ENCODE data around the gene GIPC1. TPM values are rescaled to one million over a fixed set of nuclear protein-coding genes. Genes with fewer than 3 reads are reported as not detected.

Gene GIPC1
- polyA plus RNA-seq, 1 donor from 2014 or later, result 10.1 TPM

DNA sequence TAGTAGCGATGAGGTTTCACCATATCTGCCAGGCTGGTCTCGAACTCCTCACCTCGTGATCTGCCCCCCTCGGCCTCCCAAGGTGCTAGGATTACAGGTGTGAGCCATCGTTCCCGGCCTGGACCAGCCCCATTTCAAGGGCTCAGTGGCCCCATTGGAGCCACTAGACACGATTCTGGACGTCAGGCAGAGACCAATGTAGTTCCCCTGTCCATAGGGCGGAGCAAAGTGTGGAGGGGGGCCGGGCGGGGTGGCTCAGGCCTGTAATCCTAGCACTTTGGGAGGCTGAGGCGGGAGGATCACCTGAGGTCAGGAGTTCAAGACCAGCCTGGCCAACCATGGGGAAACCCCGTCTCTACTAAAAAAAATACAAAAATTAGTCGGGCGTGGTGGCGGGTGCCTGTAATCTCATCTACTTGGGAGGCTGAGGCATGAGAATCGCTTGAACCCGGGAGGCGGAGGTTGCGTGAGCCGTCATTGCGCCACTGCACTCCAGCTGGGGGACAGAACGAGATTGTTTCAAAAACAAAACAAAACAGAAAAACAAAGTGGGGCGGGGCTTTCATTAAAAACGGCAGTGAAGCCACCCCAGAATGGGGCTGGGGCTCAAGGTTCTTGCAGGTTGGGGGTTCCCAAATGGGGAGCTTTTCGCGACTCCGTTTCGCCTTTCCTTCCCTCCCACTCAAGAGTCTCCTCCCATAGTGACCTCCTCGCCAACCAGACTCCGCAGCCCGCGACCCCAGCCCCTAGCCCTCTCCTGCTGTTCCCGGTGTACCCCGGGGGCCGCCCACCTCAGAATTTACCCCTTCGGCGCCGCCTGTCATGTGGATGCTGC, 32.7 kb upstream of the GIPC1 start:
- Mint-ChIP-seq H3K27ac (peak overlapping the region; percentile 82 to 99 (median 98)), H3K4me1 (peaks cover 5 to 20% (median 14%) of the 10 kb centered on the region in 3 donors)

DNA sequence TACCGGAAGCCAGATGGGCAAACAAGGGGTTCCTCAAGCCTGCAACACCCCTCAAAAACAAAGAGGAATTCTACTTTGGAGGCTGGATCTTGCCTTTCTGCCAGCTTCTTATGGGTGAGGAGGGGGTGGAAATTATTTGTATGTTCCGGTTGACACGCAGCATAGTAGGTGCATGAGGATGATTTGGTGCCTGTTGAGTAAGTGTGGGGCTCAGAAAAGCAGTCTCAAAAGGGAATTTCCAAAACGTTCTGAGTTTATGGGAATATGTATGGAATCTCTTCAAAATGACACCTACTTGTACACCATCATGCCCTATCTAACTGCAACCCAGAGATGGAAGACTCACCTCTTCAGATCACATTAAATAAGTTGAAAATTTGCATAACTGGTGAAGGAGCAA, 30.5 kb upstream of the GIPC1 start:
- Mint-ChIP-seq H3K4me1 (peaks cover 20 to 30% (median 23%) of the 10 kb centered on the region in 3 donors), H3K27ac (peak overlapping the region in 2 of 3 donors; percentile 48 to 57), H3K27me3 (no peaks in the 10 kb centered on the region), H3K9me3 (no peaks in the 10 kb centered on the region), H3K36me3 (no peaks in the 10 kb centered on the region), H3K4me3 (peak overlapping the region in 2 of 4 donors; percentile 12 to 69)

More for the DNA sequence above, 32.7 kb upstream of the GIPC1 start:
- Mint-ChIP-seq H3K27me3 (no peaks in the 10 kb centered on the region), H3K36me3 (peaks cover 2% of the 10 kb centered on the region), H3K9me3 (no peaks in the 10 kb centered on the region), H3K4me3 (peak overlapping the region; percentile 93 to 99 (median 97))

DNA sequence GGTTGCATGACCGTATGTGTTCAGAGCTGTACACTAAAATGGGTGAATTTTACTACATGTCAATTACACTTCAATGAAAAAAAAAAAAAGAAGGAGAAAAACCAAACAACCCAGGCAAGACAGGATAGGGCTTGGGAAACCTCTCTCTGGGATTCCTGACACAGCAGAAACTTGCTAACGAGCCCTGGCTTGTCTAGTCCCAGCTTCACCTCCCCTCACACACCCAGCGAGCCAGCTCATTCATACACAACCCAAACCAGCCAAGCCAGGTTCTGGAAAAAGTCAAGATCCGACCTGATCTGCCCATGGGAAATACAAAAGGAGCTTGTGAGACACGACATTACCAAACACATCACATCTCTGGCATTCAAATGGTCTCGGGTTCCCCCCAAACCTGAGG, 29.8 kb upstream of the GIPC1 start:
- Mint-ChIP-seq H3K9me3 (no peaks in the 10 kb centered on the region), H3K4me3 (peak overlapping the region in 1 of 4 donors; percentile 69), H3K4me1 (peaks cover 18 to 28% (median 20%) of the 10 kb centered on the region in 3 donors), H3K27me3 (no peaks in the 10 kb centered on the region), H3K27ac (no peak overlapping the region), H3K36me3 (no peaks in the 10 kb centered on the region)

DNA sequence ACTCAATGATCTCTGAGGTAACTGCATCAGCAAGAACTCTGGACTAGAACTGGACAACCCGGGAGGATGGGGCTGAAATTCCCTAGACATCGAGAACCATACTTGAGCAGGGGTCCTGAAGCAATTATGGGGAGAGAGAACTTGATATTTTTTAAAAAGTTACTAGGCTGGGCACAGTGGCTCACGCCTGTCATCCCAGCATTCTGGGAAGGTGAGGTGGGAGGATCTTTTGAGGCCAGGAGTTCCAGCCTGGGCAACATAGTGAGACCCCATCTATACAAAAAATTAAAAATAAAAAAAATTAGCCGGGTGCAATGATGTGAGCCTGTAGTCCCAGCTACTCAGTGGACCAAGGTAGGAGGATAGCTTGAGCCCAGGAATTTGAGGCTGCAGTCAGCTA, 24.6 kb upstream of the GIPC1 start:
- H3K4me1 Mint-ChIP-seq, result peaks cover 30 to 39% (median 30%) of the 10 kb centered on the region in 3 donors
- H3K27ac Mint-ChIP-seq, result no peak overlapping the region
- peaks cover 2% of the 10 kb centered on the region for H3K36me3 Mint-ChIP-seq
- H3K4me3 Mint-ChIP-seq, result peak overlapping the region in 1 of 4 donors; percentile 18
- H3K9me3 Mint-ChIP-seq, result no peaks in the 10 kb centered on the region
- H3K27me3 Mint-ChIP-seq, result no peaks in the 10 kb centered on the region

DNA sequence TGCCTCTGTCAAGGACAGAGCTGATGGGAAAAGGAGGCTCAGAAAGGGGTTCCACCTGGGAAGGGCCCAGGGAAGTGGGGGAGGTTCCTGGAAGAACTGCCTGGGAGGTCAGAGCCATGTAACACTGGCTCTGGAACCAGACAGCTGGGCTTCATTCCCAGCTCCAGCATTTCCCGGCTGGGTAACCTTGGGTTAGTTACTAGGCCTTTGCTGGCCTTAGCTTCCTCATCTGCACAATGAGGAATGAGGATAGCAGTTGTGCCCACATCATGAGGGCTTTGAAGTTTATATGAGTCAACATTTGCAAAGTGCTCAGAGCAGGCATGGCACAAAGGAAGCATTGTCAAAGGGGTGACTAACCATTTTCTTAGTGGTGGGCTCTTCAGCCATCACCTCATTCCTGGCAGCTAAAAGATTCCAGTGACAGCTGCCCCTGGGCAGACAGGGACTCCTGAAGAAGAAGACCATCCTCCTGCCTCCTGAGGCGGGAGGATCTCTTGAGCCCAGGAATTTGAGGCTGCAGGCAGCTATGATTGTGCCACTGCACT, 24.0 kb upstream of the GIPC1 start:
- peak overlapping the region in 2 of 3 donors; percentile 39 to 99 for H3K27ac Mint-ChIP-seq
- peaks cover 2% of the 10 kb centered on the region for H3K36me3 Mint-ChIP-seq
- no peaks in the 10 kb centered on the region for H3K9me3 Mint-ChIP-seq
- peak overlapping the region in 3 of 4 donors; percentile 50 to 98 (median 56) for H3K4me3 Mint-ChIP-seq
- no peaks in the 10 kb centered on the region for H3K27me3 Mint-ChIP-seq
- H3K4me1 Mint-ChIP-seq, result peaks cover 31 to 42% (median 36%) of the 10 kb centered on the region in 3 donors

DNA sequence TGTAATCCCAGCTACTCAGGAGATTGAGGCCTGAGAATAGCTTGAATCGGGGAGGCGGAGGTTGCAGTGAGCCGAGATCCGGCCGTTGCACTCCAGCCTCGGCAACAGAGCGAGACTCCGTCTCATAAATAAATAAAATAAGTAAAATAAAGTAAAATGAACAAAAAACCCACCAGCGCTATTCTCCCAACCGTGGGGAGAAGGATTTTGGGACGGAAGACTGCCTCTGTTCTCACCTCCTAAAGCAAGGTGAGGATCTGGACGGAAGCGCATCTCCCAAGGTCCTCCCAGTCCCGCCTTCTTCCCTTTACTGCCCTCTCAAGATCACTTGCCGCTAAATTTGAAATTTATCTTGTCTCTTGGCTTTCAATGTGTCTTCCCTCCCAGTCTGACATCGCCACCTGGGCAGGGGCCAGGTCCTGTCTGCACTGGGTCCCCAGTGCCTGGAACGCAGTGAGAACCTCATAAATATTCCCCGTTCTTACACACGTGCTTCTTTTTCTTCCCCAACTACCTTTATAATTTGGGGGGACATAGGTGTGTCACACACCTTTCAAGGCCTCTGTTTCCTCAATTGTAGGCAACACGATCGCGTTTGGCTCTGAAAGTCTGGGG, 23.4 kb upstream of the GIPC1 start:
- Mint-ChIP-seq H3K9me3 (no peaks in the 10 kb centered on the region), H3K27me3 (no peaks in the 10 kb centered on the region), H3K36me3 (peaks cover 2% of the 10 kb centered on the region), H3K27ac (peak overlapping the region; percentile 95 to 99 (median 97)), H3K4me1 (peaks cover 35 to 48% (median 41%) of the 10 kb centered on the region in 3 donors), H3K4me3 (peak overlapping the region; percentile 57 to 98 (median 80))

DNA sequence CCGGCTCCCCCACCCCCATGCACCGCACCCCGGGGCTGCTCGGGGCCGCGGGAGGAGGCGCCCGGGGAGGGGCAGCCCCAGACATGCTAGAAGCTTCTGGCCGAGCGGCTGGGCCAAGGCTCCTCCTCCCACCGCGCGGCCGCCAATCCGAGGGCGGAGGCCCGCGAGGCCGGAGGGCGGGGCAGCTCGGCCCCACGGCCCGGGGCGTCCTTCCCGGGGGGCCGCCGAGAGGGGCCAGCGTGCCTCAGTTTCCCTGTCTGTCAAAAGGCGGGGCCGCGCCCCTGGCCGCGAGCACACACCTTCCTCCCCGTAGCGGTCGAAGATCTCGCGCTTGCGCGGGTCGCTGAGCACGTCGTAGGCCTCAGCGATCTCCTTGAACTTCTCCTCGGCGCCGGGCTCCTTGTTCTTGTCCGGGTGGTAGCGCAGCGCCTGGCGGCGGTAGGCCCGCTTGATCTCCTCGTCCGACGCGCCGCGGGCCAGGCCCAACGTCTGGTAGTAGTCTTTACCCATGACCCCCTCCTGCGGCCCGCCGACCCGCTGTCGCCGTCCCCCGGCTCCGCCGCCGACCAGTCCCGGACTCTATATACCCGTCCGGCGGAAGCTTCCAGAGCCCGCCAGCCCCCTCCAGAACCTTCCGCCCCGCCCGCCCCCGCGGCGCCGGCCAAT, 22.0 kb upstream of the GIPC1 start, which contains the start of gene DNAJB1:
TSS of gene DNAJB1 (minus strand) at position 558 of the 666 bp plus-strand sequence. CDS start at position 510, 48 bp downstream.
- peaks cover 27 to 44% (median 39%) of the 10 kb centered on the region in 3 donors for H3K4me1 Mint-ChIP-seq
- H3K9me3 Mint-ChIP-seq, result no peaks in the 10 kb centered on the region
- H3K4me3 Mint-ChIP-seq, result peak within 1 kb of the TSS; percentile 93 to 98 (median 94)
- peaks cover 2% of the 10 kb centered on the region for H3K36me3 Mint-ChIP-seq
- H3K27me3 Mint-ChIP-seq, result no peaks in the 10 kb centered on the region
- H3K27ac Mint-ChIP-seq, result peak within 1 kb of the TSS; percentile 95 to 99 (median 97)

DNA sequence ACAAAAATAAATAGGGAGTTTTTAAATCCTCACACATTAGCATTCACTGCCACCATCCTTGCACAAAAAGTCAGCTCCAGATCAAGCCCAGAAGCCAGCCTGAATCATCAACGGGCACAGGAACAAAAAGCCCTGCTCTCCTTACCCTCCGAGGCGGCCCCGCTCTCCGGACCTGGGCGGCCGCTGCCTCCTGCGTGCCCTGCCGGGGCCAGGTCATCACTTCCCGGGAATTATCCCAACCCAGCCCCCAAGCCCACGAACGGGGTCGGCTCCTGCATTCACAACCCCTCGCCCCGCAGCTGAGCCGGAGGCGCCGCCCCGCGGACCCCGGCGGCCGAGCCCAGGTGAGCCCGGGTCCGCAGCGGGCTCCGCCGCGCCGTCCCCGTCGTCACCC, 21.5 kb upstream of the GIPC1 start:
- no peaks in the 10 kb centered on the region for H3K9me3 Mint-ChIP-seq
- peaks cover 2% of the 10 kb centered on the region for H3K36me3 Mint-ChIP-seq
- H3K4me1 Mint-ChIP-seq, result peaks cover 23 to 39% (median 34%) of the 10 kb centered on the region in 3 donors
- H3K27me3 Mint-ChIP-seq, result no peaks in the 10 kb centered on the region
- H3K27ac Mint-ChIP-seq, result peak overlapping the region in 2 of 3 donors; percentile 86 to 99
- peak overlapping the region; percentile 93 to 98 (median 94) for H3K4me3 Mint-ChIP-seq

DNA sequence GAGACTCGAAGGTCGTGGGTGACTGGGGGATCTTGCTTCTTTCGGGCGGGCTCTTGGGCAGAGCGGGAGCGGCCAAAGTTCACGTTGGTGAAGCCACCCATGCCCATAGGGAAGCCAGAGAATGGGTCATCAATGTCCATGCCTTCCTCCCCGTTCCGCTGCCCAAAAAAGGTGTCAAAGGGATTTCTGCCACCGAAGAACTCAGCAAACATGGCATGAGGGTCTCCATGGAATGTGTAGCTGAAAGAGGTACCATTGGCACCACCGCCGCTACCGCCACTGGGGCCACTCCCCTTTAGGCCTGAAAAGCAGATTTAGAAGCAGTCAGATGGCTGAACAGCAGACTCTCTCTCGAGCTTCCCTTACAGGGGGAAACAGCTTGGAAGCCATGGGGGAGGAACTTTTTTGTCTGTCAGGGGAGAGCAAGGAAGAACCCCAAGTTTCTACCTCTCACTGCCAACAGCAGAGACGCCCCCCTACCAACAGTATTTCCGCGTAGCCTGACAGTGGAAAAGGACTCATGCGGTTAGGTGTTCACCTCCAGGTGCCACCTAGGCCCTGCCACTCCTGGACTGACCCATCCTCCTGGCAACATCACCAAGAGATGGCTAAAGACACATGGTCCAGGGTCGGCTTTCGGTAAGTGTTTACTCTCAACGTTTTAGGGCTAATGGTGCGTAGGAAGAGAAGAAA, 21.0 kb upstream of the GIPC1 start:
- peaks cover 23 to 34% (median 29%) of the 10 kb centered on the region in 3 donors for H3K4me1 Mint-ChIP-seq
- H3K27ac Mint-ChIP-seq, result peak overlapping the region; percentile 86 to 99 (median 92)
- H3K27me3 Mint-ChIP-seq, result no peaks in the 10 kb centered on the region
- H3K4me3 Mint-ChIP-seq, result peak overlapping the region; percentile 93 to 98 (median 94)
- H3K36me3 Mint-ChIP-seq, result peaks cover 2% of the 10 kb centered on the region
- H3K9me3 Mint-ChIP-seq, result no peaks in the 10 kb centered on the region

DNA sequence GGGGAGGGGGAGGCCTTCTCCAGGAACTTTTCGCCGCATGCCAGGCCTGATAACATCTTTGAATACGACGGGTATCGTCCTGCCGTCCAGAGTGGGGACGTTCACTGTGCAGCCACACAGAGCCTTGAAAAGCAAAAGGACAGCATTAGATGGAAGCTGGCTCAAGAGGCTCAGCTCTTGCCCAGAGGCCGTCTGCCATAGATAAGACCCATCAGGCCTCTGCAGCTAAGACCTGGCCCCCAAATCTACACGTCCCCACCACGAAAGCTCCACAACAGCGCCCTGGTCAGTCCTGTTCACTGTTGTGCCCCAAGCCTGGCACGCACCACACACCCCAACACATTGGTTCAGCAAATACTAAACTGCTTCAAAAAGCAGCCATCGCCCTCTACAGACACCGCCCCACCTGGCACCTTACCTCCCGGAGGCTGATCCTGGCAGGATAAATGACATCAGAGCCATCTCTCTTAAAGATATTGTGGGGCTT, 20.2 kb upstream of the GIPC1 start:
- no peaks in the 10 kb centered on the region for H3K27me3 Mint-ChIP-seq
- H3K27ac Mint-ChIP-seq, result peak overlapping the region; percentile 4 to 99 (median 86)
- peak overlapping the region; percentile 93 to 98 (median 94) for H3K4me3 Mint-ChIP-seq
- no peaks in the 10 kb centered on the region for H3K9me3 Mint-ChIP-seq
- H3K4me1 Mint-ChIP-seq, result peaks cover 23 to 33% (median 29%) of the 10 kb centered on the region in 3 donors
- H3K36me3 Mint-ChIP-seq, result peaks cover 2% of the 10 kb centered on the region

DNA sequence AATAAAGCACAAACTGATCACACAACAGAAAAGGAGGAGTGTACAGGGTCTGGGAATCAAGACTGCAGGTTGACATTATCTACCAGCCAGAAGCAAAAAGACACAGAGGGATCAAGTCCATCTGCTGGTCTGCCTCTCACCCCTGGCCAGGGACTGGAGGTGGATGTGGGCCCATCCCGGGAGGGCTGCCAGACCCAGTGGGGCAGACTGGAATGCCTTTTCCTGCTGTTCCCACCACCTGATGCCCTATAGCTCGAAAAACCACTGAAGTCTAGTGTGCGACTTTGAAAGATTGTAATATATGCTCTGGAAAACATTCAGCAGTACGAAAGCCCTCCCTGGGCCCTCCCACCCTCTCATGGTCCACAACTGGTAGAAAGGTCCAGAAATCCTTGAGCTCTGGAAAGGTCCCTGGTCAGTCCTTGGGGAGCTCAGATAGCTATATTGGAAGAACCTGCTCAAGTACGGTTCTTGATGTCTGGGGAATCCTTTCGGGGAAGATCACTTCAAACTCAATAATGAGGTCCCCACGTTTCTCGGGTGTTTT, 19.6 kb upstream of the GIPC1 start:
- Mint-ChIP-seq H3K27ac (peak overlapping the region in 1 of 3 donors; percentile 99), H3K36me3 (peaks cover 2% of the 10 kb centered on the region), H3K9me3 (no peaks in the 10 kb centered on the region), H3K27me3 (no peaks in the 10 kb centered on the region), H3K4me3 (peak overlapping the region; percentile 32 to 98 (median 63)), H3K4me1 (peaks cover 23 to 33% (median 29%) of the 10 kb centered on the region in 3 donors)

DNA sequence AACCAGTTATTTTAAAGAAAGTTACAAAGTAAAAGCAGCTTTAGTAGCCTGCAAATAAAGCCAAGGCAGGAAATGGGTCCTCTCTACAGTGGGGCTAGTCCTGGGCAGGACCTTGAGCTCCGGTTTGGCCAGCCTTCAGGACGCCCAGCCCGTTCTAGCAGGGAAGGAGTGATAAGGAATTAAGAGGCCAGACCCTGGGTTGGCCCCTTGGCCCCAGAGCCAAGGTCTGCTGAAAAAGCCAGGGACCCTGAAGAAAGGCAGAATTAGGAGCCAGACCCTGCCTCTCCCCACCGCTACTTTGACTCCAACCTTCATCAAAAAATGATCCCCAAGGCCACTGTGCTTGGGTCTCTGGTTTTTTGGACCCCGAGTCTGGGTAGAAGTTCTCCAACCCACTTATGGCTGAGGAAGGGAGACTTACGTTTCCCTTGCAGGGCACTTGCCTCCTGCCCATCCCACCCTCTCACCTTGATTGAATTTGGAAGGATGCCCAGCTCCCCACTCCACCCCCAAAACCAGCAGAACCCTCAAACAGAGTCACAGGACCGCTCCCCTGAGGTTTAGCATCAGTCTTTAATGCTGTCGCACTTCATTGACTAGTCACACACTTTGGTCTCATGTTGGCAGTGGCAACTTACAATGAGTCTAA, 18.4 kb upstream of the GIPC1 start:
- peak overlapping the region in 1 of 4 donors; percentile 98 for H3K4me3 Mint-ChIP-seq
- no peaks in the 10 kb centered on the region for H3K9me3 Mint-ChIP-seq
- peak overlapping the region in 2 of 3 donors; percentile 31 to 80 for H3K27ac Mint-ChIP-seq
- H3K4me1 Mint-ChIP-seq, result peaks cover 23 to 27% (median 26%) of the 10 kb centered on the region in 3 donors
- H3K27me3 Mint-ChIP-seq, result no peaks in the 10 kb centered on the region
- peaks cover 2% of the 10 kb centered on the region for H3K36me3 Mint-ChIP-seq

DNA sequence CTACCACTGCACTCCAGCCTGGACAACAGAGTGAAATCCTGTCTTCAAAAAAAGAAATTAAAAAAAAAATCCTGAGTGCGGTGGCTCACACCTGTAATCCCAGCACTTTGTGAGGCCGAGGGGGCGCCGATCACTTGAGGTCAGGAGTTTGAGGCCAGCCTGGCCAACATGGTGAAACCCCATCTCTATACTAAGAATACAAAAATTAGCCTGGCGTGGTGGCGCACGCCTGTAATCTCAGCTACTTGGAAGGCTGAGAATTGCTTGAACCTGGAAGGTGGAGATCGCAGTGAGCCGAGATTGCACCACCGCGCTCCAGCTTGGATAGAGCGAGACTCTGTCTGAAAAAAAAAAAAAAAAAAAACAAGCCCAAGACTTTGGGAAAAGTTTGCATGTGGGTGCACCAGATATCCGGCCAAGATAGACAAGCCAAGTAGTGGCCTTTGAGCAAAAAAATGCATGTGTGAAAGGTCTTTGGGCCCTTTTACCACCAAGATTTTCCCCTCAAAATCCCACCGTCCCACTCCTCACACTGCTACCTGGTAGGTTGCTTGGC, 16.6 kb upstream of the GIPC1 start:
- no peaks in the 10 kb centered on the region for H3K9me3 Mint-ChIP-seq
- peak overlapping the region in 1 of 3 donors; percentile 42 for H3K27ac Mint-ChIP-seq
- H3K27me3 Mint-ChIP-seq, result no peaks in the 10 kb centered on the region
- peaks cover 2% of the 10 kb centered on the region for H3K36me3 Mint-ChIP-seq
- H3K4me1 Mint-ChIP-seq, result peaks cover 18 to 24% (median 23%) of the 10 kb centered on the region in 3 donors
- H3K4me3 Mint-ChIP-seq, result peak overlapping the region in 1 of 4 donors; percentile 23

Measured in IgD-negative memory B cell (primary cell).